K562 (cell line): Measurements from ENCODE around the gene CLEC18A.

ENCODE experiments used
- CC2D1A ChIP-seq: fragments of 450-650 bp; IDR thresholded peaks from 2 replicates; pipeline ENCODE4 v1.6.1; 2017; ENCODE audit warnings: mild to moderate bottlenecking
- CTCF ChIP-seq, 3 experiments: IDR thresholded peaks in 2 of 3; conservative IDR thresholded peaks in 1 of 3; 2 replicates each; pipeline ENCODE4 v1.5.1; 2011 to 2012; ENCODE audit warnings: low read length in 3 of 3, mild to moderate bottlenecking in 3 of 3, control low read depth in 2 of 3, improper control_type of control experiment in 1 of 3, inconsistent platforms in 1 of 3, low read depth in 1 of 3, mixed read lengths in 1 of 3, moderate library complexity in 1 of 3; ENCODE audit not compliant: insufficient read depth in 2 of 3
- ELF1 ChIP-seq: fragments of 200-800 bp; sonication (Bioruptor generic); IDR thresholded peaks from 2 replicates; pipeline ENCODE4 v1.6.1; 2016; ENCODE audit warnings: missing genetic modification characterization, missing compliant biosample characterization
- MAFK ChIP-seq: IDR thresholded peaks from 2 replicates; pipeline ENCODE4 v1.6.1; 2011; ENCODE audit warnings: low read length, improper control_type of control experiment
- MAX ChIP-seq: sonication (generic); formaldehyde crosslinking; IDR thresholded peaks from 2 replicates; pipeline ENCODE4 v1.9.0; 2022; ENCODE audit warnings: mild to moderate bottlenecking, missing genetic modification reagents
- POLR2A ChIP-seq: fragments of 450-650 bp; conservative IDR thresholded peaks from 2 replicates; pipeline ENCODE4 v1.6.1; 2016
- POLR2AphosphoS2 ChIP-seq: IDR thresholded peaks from 2 replicates; pipeline ENCODE4 v1.6.1; 2012; ENCODE audit warnings: low read length, improper control_type of control experiment
- POLR2AphosphoS5 ChIP-seq: IDR thresholded peaks from 2 replicates; pipeline ENCODE4 v1.6.1; 2011; ENCODE audit warnings: mild to moderate bottlenecking, low read depth, low read length, moderate library complexity; ENCODE audit not compliant: control insufficient read depth, insufficient read depth
- SP1 ChIP-seq: sonication (generic); formaldehyde crosslinking; IDR thresholded peaks from 2 replicates; pipeline ENCODE4 v1.8.1; 2022; ENCODE audit warnings: mild to moderate bottlenecking, missing genetic modification reagents
- ZBTB7A ChIP-seq: IDR thresholded peaks from 2 replicates; pipeline ENCODE4 v1.6.1; 2011; ENCODE audit warnings: low read depth, mild to moderate bottlenecking, low read length, moderate library complexity, borderline replicate concordance; ENCODE audit not compliant: control insufficient read depth
- ZNF311 ChIP-seq: fragments of 250-450 bp; sonication (Bioruptor Pico); IDR thresholded peaks from 2 replicates; pipeline ENCODE4 v1.4.0; 2020; ENCODE audit warnings: mild to moderate bottlenecking, moderate library complexity

- TF ChIP-seq MAX (no peak), POLR2A (no peak), ELF1 (no peak), CTCF (IDR thresholded peaks at IDR 0.05 in 2 of 3, conservative IDR thresholded peaks at IDR 0.05 in 1 of 3; ENCODE audit: insufficient read depth in 2 of 3, low read depth in 1 of 3, low read length in 3 of 3) (peak; percentile 71 to 82 (median 75)), ZNF311 (CRISPR knock-in tag) (no peak), SP1 (CRISPR knock-in tag) (no peak), POLR2AphosphoS2 (no peak), ZBTB7A (no peak), MAFK (no peak), POLR2AphosphoS5 (no peak), CC2D1A (0 out of 2 replicates have a peak, but pooled peaks have one; percentile 30)
Observed at GRCh38 chr16:69930117-69930776, 20.9 kb upstream of the CLEC18A start.
